Stromal cell of bone marrow (primary cell): ENCODE measurements around the gene DLX2.
A peak's percentile ranks its signal among the peaks of the same experiment; 100 is the strongest.

Experiments used
- DNase-seq: peaks from one replicate; pipeline ENCODE4 v3.0.0-alpha.2; 2012; ENCODE audit warnings: low read depth

DLX2 gene

DNA sequence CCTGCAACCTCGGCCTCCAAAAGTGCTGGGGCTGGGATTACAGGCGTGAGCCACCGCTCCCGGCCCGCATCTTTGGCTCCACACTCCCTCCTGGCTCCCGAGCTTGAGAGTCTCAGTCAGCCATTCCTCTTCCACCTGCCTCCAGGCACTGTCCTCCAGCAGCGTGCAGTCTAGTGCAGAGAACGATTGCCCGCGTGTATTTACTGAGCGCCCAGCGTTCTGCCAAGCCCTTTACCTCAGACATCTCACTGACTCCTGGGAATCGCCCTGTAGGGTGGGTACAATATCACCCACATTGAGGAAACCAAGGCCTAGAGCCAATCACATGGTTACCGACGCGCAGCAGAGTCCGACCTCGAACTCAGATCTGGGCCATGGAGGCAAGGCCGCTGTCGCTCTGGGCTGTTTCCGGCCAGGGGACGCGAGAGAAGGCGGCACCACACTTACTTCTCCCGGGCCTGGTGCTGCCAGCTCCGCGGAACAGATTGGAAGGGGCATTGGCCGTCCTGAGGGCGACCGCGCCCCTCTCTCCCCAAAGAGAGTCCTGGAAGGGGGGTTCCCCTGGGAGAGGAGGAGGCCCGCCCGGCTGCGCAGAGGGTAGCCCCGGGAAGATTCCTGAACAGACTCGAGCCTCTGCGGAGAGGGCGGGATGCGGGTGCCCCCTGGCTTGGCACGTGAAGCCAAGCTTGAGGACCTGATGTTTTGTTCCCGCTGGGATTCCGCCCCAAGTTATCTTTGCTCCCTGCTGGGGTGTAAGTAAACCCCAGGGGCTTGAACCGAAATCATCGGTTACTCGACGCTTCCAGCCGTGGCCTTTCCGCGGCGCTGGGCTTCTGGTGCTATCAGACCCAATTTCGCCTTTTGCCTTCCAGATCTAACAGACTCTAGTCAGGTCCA is 5.2 kb upstream of the DLX2 start:
- no peak for DNase-seq

- no peak for DNase-seq
Observed at GRCh38 chr2:172106108-172106961, 3.6 kb upstream of the DLX2 start.

GRCh38 chr2:172105471-172106107 is 2.9 kb upstream of the DLX2 start:
- DNase-seq, result no peak

DNA sequence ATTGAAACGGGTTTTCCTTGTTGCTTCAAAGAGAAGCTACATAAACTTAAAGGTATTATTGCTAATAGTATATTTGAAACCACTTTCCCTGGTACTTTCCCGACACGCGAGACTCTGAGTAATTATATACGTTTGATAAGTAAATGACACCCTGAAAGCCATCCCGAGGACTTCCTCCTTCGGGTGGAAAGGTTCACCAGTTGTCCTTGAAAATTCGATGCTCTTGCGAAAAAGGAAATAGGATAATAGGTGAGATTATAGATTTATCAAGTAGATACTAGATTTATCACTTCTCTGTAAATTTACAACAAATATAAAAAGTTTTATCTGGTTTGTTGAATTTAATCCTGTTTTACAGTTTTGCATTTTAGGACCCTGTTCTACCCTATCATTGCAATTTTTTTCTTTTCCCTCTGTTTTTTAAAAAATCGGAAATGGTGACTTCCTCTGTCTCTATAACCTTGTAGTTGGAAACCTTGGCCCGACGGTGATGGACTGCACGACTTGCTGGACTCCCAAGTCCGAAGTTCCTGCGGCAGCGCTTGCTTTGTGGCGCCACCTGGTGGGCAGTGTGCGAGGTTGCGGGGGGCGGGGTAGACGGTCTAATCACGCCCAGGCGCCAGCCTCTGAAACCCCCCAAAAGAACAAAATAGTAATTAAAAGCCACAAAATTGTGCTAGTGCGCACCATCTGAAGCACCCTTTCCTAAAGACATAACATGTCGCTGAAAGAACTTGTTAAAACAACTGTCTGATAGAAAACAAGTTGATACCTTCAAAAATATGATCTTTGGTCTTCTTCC is 972 bp upstream of the DLX2 start:
- DNase-seq, result peak; percentile 73

DNA sequence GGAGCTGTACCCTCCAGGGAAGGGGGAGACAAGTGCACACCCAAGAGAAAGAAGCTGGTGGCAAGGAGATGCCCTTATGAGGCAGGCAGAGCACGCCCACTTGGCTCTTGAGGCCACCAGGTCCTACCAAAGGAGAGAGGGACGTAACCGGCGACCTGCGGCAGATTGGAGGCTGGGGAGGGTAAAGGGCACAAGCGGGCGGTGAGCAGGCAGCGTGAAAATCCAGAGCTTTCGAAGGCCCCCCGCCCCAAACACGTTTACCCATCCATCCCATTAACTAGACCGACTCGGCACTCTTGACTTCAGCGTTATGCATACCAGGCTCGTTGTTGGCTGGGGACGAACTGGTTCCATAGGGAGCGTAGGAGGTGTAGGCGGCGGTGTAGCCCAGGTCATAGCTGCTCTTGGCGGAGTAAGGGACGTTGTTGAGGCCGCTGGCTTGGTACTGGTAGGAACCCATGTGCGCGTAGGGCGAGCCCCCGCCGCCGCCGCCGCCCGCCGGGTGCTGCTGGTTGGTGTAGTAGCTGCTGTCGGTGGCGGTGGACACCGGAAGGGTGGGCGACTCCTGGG is 794 bp downstream of the DLX2 start:
- DNase-seq, result no peak

DNA sequence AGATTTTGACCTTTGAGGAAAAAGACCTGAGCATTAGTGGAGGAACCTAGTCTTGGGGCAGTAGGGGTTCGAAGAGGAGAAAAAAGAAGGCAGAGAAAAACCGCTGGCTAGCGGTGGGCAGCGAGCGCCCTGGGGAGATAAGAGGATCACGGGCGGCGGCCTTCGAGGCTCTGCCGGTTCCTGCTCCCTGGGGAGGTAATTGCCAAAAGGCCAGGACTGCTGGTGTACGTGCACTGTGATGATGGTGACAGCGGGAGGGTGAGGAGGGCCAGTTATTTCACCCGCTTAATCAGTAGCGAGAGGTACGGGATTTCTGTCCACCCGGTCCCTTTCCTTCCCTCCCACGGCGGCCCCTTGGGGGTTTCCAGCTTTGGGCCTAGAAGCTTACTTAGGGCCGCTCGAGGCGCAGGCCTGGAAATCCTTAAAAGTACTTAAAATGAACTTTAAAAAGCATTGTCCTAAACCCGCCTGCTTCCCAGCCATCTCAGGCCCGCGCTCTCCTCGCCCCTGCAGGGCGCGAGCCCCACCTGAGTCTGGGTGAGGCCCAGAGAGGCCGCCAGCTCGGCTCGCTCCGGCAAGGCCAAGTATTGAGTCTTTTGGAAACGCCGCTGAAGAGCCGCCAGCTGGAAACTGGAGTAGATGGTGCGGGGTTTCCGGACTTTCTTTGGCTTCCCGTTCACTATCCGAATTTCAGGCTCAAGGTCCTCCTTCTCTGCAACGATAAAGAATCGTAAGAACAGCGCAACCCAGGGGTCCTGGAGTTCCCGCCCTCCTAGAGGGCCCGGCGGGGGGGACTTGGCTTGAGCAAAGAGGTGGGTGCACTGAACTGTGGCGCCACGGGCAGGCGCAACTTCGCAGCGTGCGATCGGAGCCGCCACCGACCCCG is 1.5 kb downstream of the DLX2 start:
- DNase-seq, result no peak

GRCh38 chr2:172100080-172100934 is 2.4 kb downstream of the DLX2 start:
- DNase-seq, result no peak

GRCh38 chr2:172099472-172100079 is 3.1 kb downstream of the DLX2 start:
- DNase-seq, result no peak

GRCh38 chr2:172098650-172099471 is 3.8 kb downstream of the DLX2 start:
- no peak for DNase-seq

GRCh38 chr2:172098287-172098649 is 4.4 kb downstream of the DLX2 start:
- DNase-seq, result no peak

- DNase-seq, result no peak
Observed at GRCh38 chr2:172097557-172098131, 5.1 kb downstream of the DLX2 start.

DNA sequence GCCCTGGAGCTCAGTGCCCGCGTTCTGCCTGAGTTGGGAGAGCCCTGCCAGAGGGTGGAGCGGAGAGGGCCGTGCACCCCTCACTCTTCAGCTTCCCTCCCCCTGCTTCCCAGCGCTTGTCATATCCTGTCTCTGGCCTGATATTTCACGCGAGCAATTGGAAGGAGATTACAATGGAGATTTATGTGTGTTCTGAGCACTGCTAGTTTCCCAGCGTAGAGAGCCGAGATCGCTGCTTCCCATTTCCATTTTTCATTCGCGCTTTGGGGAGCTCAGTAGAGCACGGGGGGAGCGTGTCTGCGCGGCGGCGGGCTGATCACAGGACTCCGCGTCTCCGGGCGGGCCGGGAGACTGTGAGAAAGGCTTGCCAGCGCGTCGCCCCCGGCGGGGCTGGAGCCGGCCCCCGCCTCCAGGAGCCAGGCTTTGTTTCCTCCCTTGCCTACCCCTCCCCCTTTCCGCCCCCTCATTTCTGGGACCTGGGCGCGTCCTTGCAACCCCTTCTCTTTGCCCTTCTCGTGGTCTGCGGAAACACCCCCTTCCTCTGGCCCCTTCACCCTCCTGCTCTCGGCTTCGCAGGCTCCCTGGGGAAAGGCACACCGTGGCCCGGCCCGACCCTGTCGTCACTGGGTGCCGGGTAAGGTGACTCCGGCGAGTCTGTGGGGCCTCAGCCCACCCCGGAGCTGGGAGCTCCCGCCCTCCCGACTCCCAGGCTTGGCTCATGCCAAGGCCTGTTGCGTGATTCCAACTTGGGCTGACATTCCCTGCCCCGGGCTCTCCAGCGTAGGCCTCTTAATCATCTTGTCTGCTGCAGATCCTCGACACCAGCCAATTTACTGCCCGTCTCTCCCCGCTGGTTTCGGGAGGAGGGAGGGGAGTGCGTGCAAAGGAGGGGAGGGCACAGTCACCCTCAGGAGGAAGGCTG is 5.8 kb downstream of the DLX2 start:
- DNase-seq, result peak; percentile 66

- DNase-seq, result no peak
Observed at GRCh38 chr2:172095905-172096625, 6.6 kb downstream of the DLX2 start.

DNA sequence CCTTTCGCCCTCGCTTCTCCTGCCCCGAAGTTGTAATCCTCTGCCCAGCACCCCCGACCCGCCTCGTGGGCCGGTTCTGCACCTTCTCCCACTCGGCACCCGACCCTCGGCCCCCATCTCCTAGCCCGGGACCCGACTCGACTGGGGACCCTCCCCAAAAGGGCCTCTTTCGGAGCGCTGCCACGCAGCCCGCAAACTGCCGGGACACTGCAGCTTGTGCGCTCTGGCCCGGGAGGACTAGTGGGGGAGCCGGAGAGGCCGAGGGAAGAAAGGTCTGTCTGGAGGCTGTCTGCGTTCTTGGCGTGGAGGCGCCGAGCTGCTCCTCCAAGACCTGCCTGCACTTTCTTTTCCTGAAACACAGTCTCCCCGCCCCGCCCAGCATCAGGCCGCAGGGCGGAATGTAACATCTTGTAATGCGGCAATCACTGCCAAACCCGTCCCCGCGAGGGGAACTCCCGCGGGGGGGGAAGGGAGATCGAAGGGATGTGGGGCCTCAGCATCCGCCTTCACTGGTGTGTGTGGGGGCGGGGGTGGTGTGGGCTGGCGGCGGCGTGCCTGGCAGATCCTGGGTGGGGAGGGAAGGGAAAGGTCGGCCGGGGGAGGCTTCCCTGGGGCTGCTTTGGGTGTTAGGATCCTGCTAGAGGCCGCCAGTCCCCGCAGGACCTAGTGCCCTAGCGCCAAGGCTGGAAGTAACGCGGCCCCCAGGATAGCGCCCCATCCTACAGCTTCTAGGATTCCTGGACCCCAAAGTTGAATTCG is 7.4 kb downstream of the DLX2 start:
- peak; percentile 70 for DNase-seq
